ENCODE results near the gene APRT.

APRT gene

GRCh38 chr16:88835818-88836217, 24.1 kb upstream of the APRT start:
- TF ChIP-seq EZH2phosphoT487 (IDR thresholded peaks at IDR 0.05; ENCODE audit: low read depth), result no peak
- TF ChIP-seq, protein P1, sequence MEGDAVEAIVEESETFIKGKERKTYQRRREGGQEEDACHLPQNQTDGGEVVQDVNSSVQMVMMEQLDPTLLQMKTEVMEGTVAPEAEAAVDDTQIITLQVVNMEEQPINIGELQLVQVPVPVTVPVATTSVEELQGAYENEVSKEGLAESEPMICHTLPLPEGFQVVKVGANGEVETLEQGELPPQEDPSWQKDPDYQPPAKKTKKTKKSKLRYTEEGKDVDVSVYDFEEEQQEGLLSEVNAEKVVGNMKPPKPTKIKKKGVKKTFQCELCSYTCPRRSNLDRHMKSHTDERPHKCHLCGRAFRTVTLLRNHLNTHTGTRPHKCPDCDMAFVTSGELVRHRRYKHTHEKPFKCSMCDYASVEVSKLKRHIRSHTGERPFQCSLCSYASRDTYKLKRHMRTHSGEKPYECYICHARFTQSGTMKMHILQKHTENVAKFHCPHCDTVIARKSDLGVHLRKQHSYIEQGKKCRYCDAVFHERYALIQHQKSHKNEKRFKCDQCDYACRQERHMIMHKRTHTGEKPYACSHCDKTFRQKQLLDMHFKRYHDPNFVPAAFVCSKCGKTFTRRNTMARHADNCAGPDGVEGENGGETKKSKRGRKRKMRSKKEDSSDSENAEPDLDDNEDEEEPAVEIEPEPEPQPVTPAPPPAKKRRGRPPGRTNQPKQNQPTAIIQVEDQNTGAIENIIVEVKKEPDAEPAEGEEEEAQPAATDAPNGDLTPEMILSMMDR (IDR thresholded peaks at IDR 0.05; ENCODE audit: low read depth, low read length), result no peak
- peaks cover 5% of the 10 kb centered on the region; the same call in 1 of the 2 replicates for H3K4me1 ChIP-seq (ENCODE audit: low read length)
- H3K9ac ChIP-seq (ENCODE audit: low read length), result no peak overlapping the region
- no peaks in the 10 kb centered on the region for H3K9me3 ChIP-seq (ENCODE audit: insufficient read depth, low read length)
- no peak overlapping the region for H3K27ac ChIP-seq (ENCODE audit: low read length)
- H3K4me3 ChIP-seq (ENCODE audit: low read length), result no peak overlapping the region
- H3K27me3 ChIP-seq (ENCODE audit: low read depth, low read length), result no peaks in the 10 kb centered on the region
- no peaks in the 10 kb centered on the region for H4K20me1 ChIP-seq (ENCODE audit: insufficient read depth, low read length)
- H2AFZ ChIP-seq (ENCODE audit: low read depth, low read length), result no peak overlapping the region
- H3K36me3 ChIP-seq (replicated peaks; ENCODE audit: low read depth, low read length), result no peaks in the 10 kb centered on the region
- no peaks in the 10 kb centered on the region for H3K79me2 ChIP-seq (ENCODE audit: low read length)
- no peak overlapping the region for H3K4me2 ChIP-seq (ENCODE audit: low read length)

DNA sequence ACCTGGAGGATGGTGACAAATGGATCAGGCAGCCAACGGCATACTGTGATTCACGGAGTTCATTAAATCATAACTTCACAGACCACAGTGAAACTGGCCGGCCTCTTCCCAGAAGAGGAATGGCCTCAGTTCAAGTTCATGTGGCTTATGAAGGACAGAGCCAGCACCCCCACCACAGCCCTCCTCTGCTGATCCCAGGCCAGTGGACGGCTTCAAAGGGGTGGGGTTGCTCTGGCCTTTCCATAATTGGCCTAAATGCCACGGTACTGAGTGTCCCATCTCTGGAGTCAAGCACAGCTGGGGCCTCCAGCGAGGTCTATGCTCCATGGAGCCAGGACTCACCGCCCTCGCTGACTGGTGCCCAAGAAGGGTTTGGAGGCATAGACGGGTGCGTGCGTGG, 23.7 kb upstream of the APRT start:
- no peaks in the 10 kb centered on the region for H3K79me2 ChIP-seq (ENCODE audit: low read length)
- no peaks in the 10 kb centered on the region for H3K9me3 ChIP-seq (ENCODE audit: insufficient read depth, low read length)
- H3K27ac ChIP-seq (ENCODE audit: low read length), result no peak overlapping the region
- H2AFZ ChIP-seq (ENCODE audit: low read depth, low read length), result no peak overlapping the region
- H3K4me2 ChIP-seq (ENCODE audit: low read length), result no peak overlapping the region
- H3K4me1 ChIP-seq (ENCODE audit: low read length), result peaks cover 5% of the 10 kb centered on the region; the same call in 1 of the 2 replicates
- no peak overlapping the region for H3K9ac ChIP-seq (ENCODE audit: low read length)
- no peak overlapping the region for H3K4me3 ChIP-seq (ENCODE audit: low read length)
- H4K20me1 ChIP-seq (ENCODE audit: insufficient read depth, low read length), result no peaks in the 10 kb centered on the region; the same call in 1 of the 2 replicates
- TF ChIP-seq EZH2phosphoT487 (IDR thresholded peaks at IDR 0.05; ENCODE audit: low read depth), result no peak
- TF ChIP-seq, protein P1 (IDR thresholded peaks at IDR 0.05; ENCODE audit: low read depth, low read length), result no peak
- no peaks in the 10 kb centered on the region for H3K36me3 ChIP-seq (replicated peaks; ENCODE audit: low read depth, low read length)
- H3K27me3 ChIP-seq (ENCODE audit: low read depth, low read length), result no peaks in the 10 kb centered on the region

- Histone ChIP-seq H3K27me3 (ENCODE audit: low read depth, low read length) (no peaks in the 10 kb centered on the region), H3K27ac (ENCODE audit: low read length) (no peak overlapping the region), H3K4me2 (ENCODE audit: low read length) (no peak overlapping the region), H3K4me1 (ENCODE audit: low read length) (peaks cover 5% of the 10 kb centered on the region; the same call in 1 of the 2 replicates), H3K36me3 (replicated peaks; ENCODE audit: low read depth, low read length) (no peaks in the 10 kb centered on the region), H2AFZ (ENCODE audit: low read depth, low read length) (no peak overlapping the region), H3K79me2 (ENCODE audit: low read length) (no peaks in the 10 kb centered on the region), H4K20me1 (ENCODE audit: insufficient read depth, low read length) (no peaks in the 10 kb centered on the region; the same call in 1 of the 2 replicates), H3K4me3 (ENCODE audit: low read length) (no peak overlapping the region), H3K9ac (ENCODE audit: low read length) (no peak overlapping the region), H3K9me3 (ENCODE audit: insufficient read depth, low read length) (no peaks in the 10 kb centered on the region)
- TF ChIP-seq, protein P1 (IDR thresholded peaks at IDR 0.05; ENCODE audit: low read depth, low read length), result no peak
- no peak for TF ChIP-seq EZH2phosphoT487 (IDR thresholded peaks at IDR 0.05; ENCODE audit: low read depth)
These were observed 22.9 kb upstream of the APRT start for GRCh38 chr16:88834670-88835069.

GRCh38 chr16:88833086-88833485, 21.4 kb upstream of the APRT start:
- Histone ChIP-seq H4K20me1 (ENCODE audit: insufficient read depth, low read length) (no peaks in the 10 kb centered on the region; the same call in 1 of the 2 replicates), H3K79me2 (ENCODE audit: low read length) (no peaks in the 10 kb centered on the region), H3K9me3 (ENCODE audit: insufficient read depth, low read length) (no peaks in the 10 kb centered on the region), H3K4me2 (ENCODE audit: low read length) (no peak overlapping the region), H3K4me3 (ENCODE audit: low read length) (no peak overlapping the region), H3K27ac (ENCODE audit: low read length) (no peak overlapping the region), H3K4me1 (ENCODE audit: low read length) (peaks cover 5% of the 10 kb centered on the region; the same call in 1 of the 2 replicates), H2AFZ (ENCODE audit: low read depth, low read length) (no peak overlapping the region), H3K27me3 (ENCODE audit: low read depth, low read length) (no peaks in the 10 kb centered on the region), H3K36me3 (replicated peaks; ENCODE audit: low read depth, low read length) (no peaks in the 10 kb centered on the region), H3K9ac (ENCODE audit: low read length) (no peak overlapping the region)
- TF ChIP-seq EZH2phosphoT487 (IDR thresholded peaks at IDR 0.05; ENCODE audit: low read depth), result no peak
- TF ChIP-seq, protein P1 (IDR thresholded peaks at IDR 0.05; ENCODE audit: low read depth, low read length), result no peak

Measured in OCI-LY3 (cell line).